H1 (cell line): ENCODE data around the gene ITGB2. TPM values are rescaled to one million over a fixed set of nuclear protein-coding genes. Genes with fewer than 3 reads are reported as not detected.

Experiments
- CTCF ChIA-PET: fragments of 300-600 bp; sonication (Branson Sonifier 250); formaldehyde crosslinking; loops from one replicate; lab custom pipeline; 2021; ENCODE audit not compliant: partially characterized antibody; lab: Charles Lee
- POLR2A ChIA-PET: fragments of 300-600 bp; sonication (Branson Sonifier 250); formaldehyde crosslinking; loops from one replicate; lab custom pipeline; 2021; ENCODE audit warnings: inconsistent platforms; ENCODE audit not compliant: partially characterized antibody; lab: Charles Lee
- DNase-seq, 2 experiments: peaks; one replicate each; pipeline versions ENCODE4 v3.0.0 to v3.0.0-alpha.2; 2010 to 2022; ENCODE audit warnings: low spot score in 2 of 2, low read depth in 1 of 2, mixed read lengths in 1 of 2
- FAIRE-seq: peaks from 2 replicates; lab custom pipeline; 2011; peaks lifted over from hg19 to GRCh38; lab: Jason Lieb, UNC
- H2AFZ ChIP-seq: 2 replicates; pipeline ENCODE4 v1.8.1; 2012; ENCODE audit warnings: low read length, inconsistent platforms
- H2AK5ac ChIP-seq: 2 replicates; pipeline ENCODE4 v1.6.1; 2013; ENCODE audit warnings: low read depth, low read length
- H2BK120ac ChIP-seq: replicated peaks from 2 replicates; pipeline ENCODE3; 2013; ENCODE audit warnings: low read depth, low read length, inconsistent platforms
- H2BK12ac ChIP-seq: 2 replicates; pipeline ENCODE4 v1.6.1; 2013; ENCODE audit warnings: low read depth, low read length
- H2BK15ac ChIP-seq: 2 replicates; pipeline ENCODE4 v1.6.1; 2013; ENCODE audit warnings: low read length
- H2BK20ac ChIP-seq: 2 replicates; pipeline ENCODE4 v1.6.1; 2013; ENCODE audit warnings: low read length
- H2BK5ac ChIP-seq: 2 replicates; pipeline ENCODE4 v1.6.1; 2013; ENCODE audit warnings: low read depth, low read length
- H3K14ac ChIP-seq: 2 replicates; pipeline ENCODE4 v1.6.1; 2013; ENCODE audit warnings: inconsistent platforms; ENCODE audit not compliant: insufficient read length
- H3K18ac ChIP-seq: 2 replicates; pipeline ENCODE4 v1.6.1; 2013; ENCODE audit warnings: low read length; ENCODE audit errors: extremely low read depth
- H3K23ac ChIP-seq: 2 replicates; pipeline ENCODE4 v1.6.1; 2013; ENCODE audit warnings: inconsistent platforms; ENCODE audit not compliant: insufficient read length
- H3K23me2 ChIP-seq: 2 replicates; pipeline ENCODE4 v1.6.1; 2013; ENCODE audit warnings: low read depth, low read length
- H3K27ac ChIP-seq: 2 replicates; pipeline ENCODE4 v1.6.1; 2011; ENCODE audit warnings: low read depth, low read length, inconsistent platforms
- H3K27me3 ChIP-seq, 4 experiments: replicated peaks in 1 of 4; 1 replicate in 1 of 4; 2 replicates in 3 of 4; pipeline versions ENCODE4 v1.6.1 to v1.8.1; 2011 to 2013; ENCODE audit warnings: low read length in 3 of 4, mild to moderate bottlenecking in 3 of 4, inconsistent platforms in 2 of 4, mixed read lengths in 2 of 4, moderate library complexity in 1 of 4; ENCODE audit not compliant: control insufficient read depth in 3 of 4, insufficient read depth in 3 of 4; ENCODE audit errors: extremely low read depth in 1 of 4
- H3K36me3 ChIP-seq, 4 experiments: 2 replicates each; pipeline versions ENCODE4 v1.6.1 to v1.8.1; 2011 to 2013; ENCODE audit warnings: mild to moderate bottlenecking in 4 of 4, low read length in 3 of 4, moderate library complexity in 2 of 4, control low read depth in 1 of 4, inconsistent platforms in 1 of 4; ENCODE audit not compliant: insufficient read depth in 4 of 4, control insufficient read depth in 2 of 4
- H3K4ac ChIP-seq: replicated peaks from 2 replicates; pipeline ENCODE3; 2013; ENCODE audit warnings: low read length, low read depth, mixed read lengths, inconsistent platforms; ENCODE audit not compliant: insufficient read length
- H3K4me1 ChIP-seq, 4 experiments: replicated peaks in 1 of 4; 1 replicate in 1 of 4; 2 replicates in 3 of 4; pipeline versions ENCODE4 v1.6.1 to v1.8.1; 2011 to 2013; ENCODE audit warnings: low read length in 3 of 4, inconsistent platforms in 2 of 4, mixed read lengths in 1 of 4; ENCODE audit not compliant: insufficient read depth in 4 of 4, control insufficient read depth in 3 of 4
- H3K4me2 ChIP-seq, 2 experiments: 2 replicates each; pipeline versions ENCODE4 v1.6.1 to v1.8.1; 2011 to 2013; ENCODE audit warnings: low read depth in 2 of 2, low read length in 2 of 2, control low read depth in 1 of 2, inconsistent platforms in 1 of 2, mild to moderate bottlenecking in 1 of 2; ENCODE audit not compliant: insufficient read depth in 1 of 2
- H3K4me3 ChIP-seq, 4 experiments: fragments of 200-600, 300-600 bp in 1 of 4; sonication (generic), shearing (Covaris generic), sonication (Bioruptor Twin) in 1 of 4; 2 replicates each; pipeline versions ENCODE4 v1.5.1 to v1.8.1; 2011 to 2016; ENCODE audit warnings: low read length in 4 of 4, low read depth in 3 of 4, control low read depth in 2 of 4, inconsistent platforms in 2 of 4, mild to moderate bottlenecking in 2 of 4, mixed read lengths in 1 of 4, moderate library complexity in 1 of 4; ENCODE audit not compliant: insufficient read depth in 2 of 4; ENCODE audit errors: extremely low read depth in 1 of 4
- H3K56ac ChIP-seq: replicated peaks from 2 replicates; pipeline ENCODE3; 2013; ENCODE audit warnings: low read depth, mild to moderate bottlenecking, mixed read lengths, low read length, inconsistent platforms; ENCODE audit not compliant: insufficient read length
- H3K79me1 ChIP-seq: 2 replicates; pipeline ENCODE4 v1.6.1; 2013; ENCODE audit warnings: low read depth, low read length, control low read depth
- H3K79me2 ChIP-seq, 2 experiments: 2 replicates each; pipeline versions ENCODE4 v1.6.1 to v1.8.1; 2012 to 2013; ENCODE audit warnings: low read length in 2 of 2, mild to moderate bottlenecking in 2 of 2, inconsistent platforms in 1 of 2; ENCODE audit not compliant: insufficient read depth in 2 of 2, control insufficient read depth in 1 of 2
- H3K9ac ChIP-seq, 4 experiments: replicated peaks in 1 of 4; 1 replicate in 1 of 4; 2 replicates in 3 of 4; pipeline versions ENCODE4 v1.6.1 to v1.8.1; 2011 to 2013; ENCODE audit warnings: low read depth in 3 of 4, low read length in 3 of 4, control low read depth in 2 of 4, mild to moderate bottlenecking in 2 of 4, moderate library complexity in 2 of 4, inconsistent platforms in 1 of 4; ENCODE audit errors: extremely low read depth in 1 of 4
- H3K9me3 ChIP-seq, 2 experiments: 2 replicates each; pipeline versions ENCODE4 v1.6.1 to v1.8.1; 2012 to 2013; ENCODE audit warnings: mild to moderate bottlenecking in 2 of 2, moderate library complexity in 2 of 2, control low read depth in 1 of 2, inconsistent platforms in 1 of 2, low read depth in 1 of 2, low read length in 1 of 2, mixed read lengths in 1 of 2; ENCODE audit not compliant: insufficient read depth in 2 of 2
- H4K20me1 ChIP-seq, 2 experiments: replicated peaks in 1 of 2; 2 replicates each; pipeline versions ENCODE3 to v1.8.1; 2011 to 2013; ENCODE audit warnings: inconsistent platforms in 2 of 2, low read length in 2 of 2, mild to moderate bottlenecking in 1 of 2; ENCODE audit not compliant: insufficient read depth in 2 of 2, control insufficient read depth in 1 of 2
- H4K5ac ChIP-seq: 2 replicates; pipeline ENCODE4 v1.6.1; 2013; ENCODE audit warnings: low read length, low read depth, mixed read lengths, inconsistent platforms; ENCODE audit not compliant: insufficient read length
- H4K8ac ChIP-seq: 2 replicates; pipeline ENCODE4 v1.8.0; 2013; ENCODE audit warnings: mild to moderate bottlenecking, moderate library complexity, low read length, inconsistent platforms; ENCODE audit not compliant: insufficient read depth; ENCODE audit errors: extremely low read depth
- H4K91ac ChIP-seq: replicated peaks from 2 replicates; pipeline ENCODE3; 2013; ENCODE audit warnings: low read length, mixed read lengths, inconsistent platforms; ENCODE audit not compliant: insufficient read length
- CBX8 ChIP-seq: fragments of 300-800, 300-1000 bp; sonication (generic); IDR thresholded peaks from 2 replicates; pipeline ENCODE4 v1.7.1; 2016; ENCODE audit warnings: low read depth, low read length, borderline replicate concordance
- NRF1 ChIP-seq: IDR thresholded peaks from 2 replicates; pipeline ENCODE4 v1.6.1; 2011; ENCODE audit warnings: mild to moderate bottlenecking, low read depth, low read length, improper control_type of control experiment
- SP1 ChIP-seq: IDR thresholded peaks from 2 replicates; pipeline ENCODE4 v1.6.1; 2011; ENCODE audit warnings: low read depth, low read length
- TAF1 ChIP-seq: IDR thresholded peaks from 2 replicates; pipeline ENCODE4 v1.6.1; 2011; ENCODE audit warnings: mild to moderate bottlenecking, low read depth, low read length
- WGBS, 2 experiments: shearing (Covaris generic) in 1 of 2; methylation state at CpG; one replicate each; pipeline versions ENCODE4 v1.1.6 to v1.1.7; 2013 to 2015; ENCODE audit warnings: low lambda C conversion rate in 2 of 2, mixed read lengths in 2 of 2, inconsistent platforms in 1 of 2, low coverage in 1 of 2, missing lambda C conversion rate in 1 of 2; ENCODE audit not compliant: insufficient replicate concordance in 2 of 2, insufficient coverage in 1 of 2, insufficient read length in 1 of 2; ENCODE audit errors: extremely low coverage in 1 of 2, missing lambda C conversion rate in 1 of 2; 5-methylcytosine and 5-hydroxymethylcytosine counted together
- polyA plus RNA-seq, 7 experiments: library from polyadenylated mRNA; depleted of rRNA in 3 of 7; stranded (reverse) in 5 of 7; unstranded in 2 of 7; fragments of >200 nt in 5 of 7; fragments of 200-250 nt in 2 of 7; gene quantifications; 1 replicate in 5 of 7; 2 replicates in 1 of 7; 4 replicates in 1 of 7; pipeline versions ENCODE4 v1.2.1 to v1.2.3, GENCODE V29; 2011 to 2013; ENCODE audit warnings: missing spikeins in 2 of 7, mixed read lengths in 2 of 7
- total RNA-seq: library from RNA; stranded (reverse); fragmentation: NEBNext Ultra II Directional; extraction: Animal tissue kit (Norgen Biotek cat#: 25700); gene quantifications from 2 replicates; pipeline ENCODE4 v1.2.1, GENCODE V29; 2021

The ITGB2 gene
- total and polyA plus RNA-seq, 2 of the 8 experiments (the other 6 are each of a cell fraction or from before 2014, with no cell fraction given): 0.24 to 0.63 TPM

GRCh38 chr21:44884097-44884496 is 36.6 kb downstream of the ITGB2 start:
- Histone ChIP-seq H2BK120ac (no peak overlapping the region), H3K4me3 (no peak overlapping the region), H4K20me1 (no peaks in the 10 kb centered on the region), H2BK12ac (no peak overlapping the region), H3K9ac (no peak overlapping the region), H2BK20ac (no peak overlapping the region), H3K27ac (no peak overlapping the region), H2BK15ac (no peak overlapping the region), H3K23me2 (no peaks in the 10 kb centered on the region), H3K79me2 (no peaks in the 10 kb centered on the region), H3K4me1 (no peaks in the 10 kb centered on the region), H4K8ac (no peak overlapping the region), H3K14ac (no peak overlapping the region), H3K4me2 (no peak overlapping the region), H3K27me3 (0 out of 7 replicates have a peak, but pooled peaks cover 0 to 3% (median 0%) of the 10 kb centered on the region in 4 experiments), H3K79me1 (no peaks in the 10 kb centered on the region), H3K36me3 (no peaks in the 10 kb centered on the region), H3K9me3 (no peaks in the 10 kb centered on the region), H3K56ac (no peak overlapping the region), H3K18ac (no peak overlapping the region), H4K91ac (no peak overlapping the region), H3K4ac (no peak overlapping the region), H2AK5ac (no peak overlapping the region), H4K5ac (no peak overlapping the region), H2BK5ac (no peak overlapping the region), H2AFZ (no peak overlapping the region), H3K23ac (no peak overlapping the region)
- no peak for TF ChIP-seq SP1
- no peak for TF ChIP-seq TAF1
- no peak for TF ChIP-seq NRF1
- no peak for TF ChIP-seq CBX8
- POLR2A ChIA-PET: interaction anchor here (0.5 to 1.9 kb wide), 2 partner anchors 10 to 175 kb away, joined by 3 to 11 read pairs; partner anchors contain the start of gene PTTG1IP
- DNase-seq (no peak), FAIRE-seq (no peak)
- CTCF ChIA-PET: interaction anchor here (0.9 to 4.4 kb wide), 6 partner anchors 9 to 66 kb away, joined by 3 to 43 read pairs (median 4); no protein-coding TSS in a partner anchor
- 76% methylated on average over 7 of the region's 7 CpGs; no CpG with 5 or more reads in 1 of the 2 experiments for WGBS, 2 experiments
